ENCODE measurements around the gene ETS2.

DNA sequence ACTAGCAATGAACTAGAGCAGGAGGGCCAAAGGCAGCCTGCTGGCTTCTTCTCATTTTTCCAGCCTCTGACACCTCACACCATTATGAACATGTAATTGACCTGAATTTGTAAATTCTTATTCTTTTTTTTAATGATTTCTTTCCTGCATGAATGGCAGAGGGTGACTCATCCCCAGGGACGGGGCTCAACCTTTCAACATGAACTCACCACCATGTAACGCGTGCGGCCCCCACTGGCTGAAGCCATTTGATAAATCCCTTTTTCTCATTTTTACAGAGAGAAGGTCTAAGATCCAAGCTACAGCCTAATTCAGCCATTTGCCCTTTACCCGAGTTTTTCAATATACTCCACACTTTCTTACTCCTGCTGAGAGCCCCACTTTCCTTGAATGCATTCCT lies 9.3 kb upstream of the ETS2 start:
- TF ChIP-seq ELF4 (IDR thresholded peaks at IDR 0.05) = no peak
- TF ChIP-seq SUZ12 (IDR thresholded peaks at IDR 0.05) = no peak
- TF ChIP-seq L3MBTL2 (conservative IDR thresholded peaks at IDR 0.05) = no peak
- no peak for TF ChIP-seq FOXM1 (IDR thresholded peaks at IDR 0.05; ENCODE audit: borderline replicate concordance)

Measured in HEK293T (cell line).